HepG2 (cell line): Measurements from ENCODE around the gene BOD1L1. TPM values are rescaled to one million over a fixed set of nuclear protein-coding genes. Genes with fewer than 3 reads are reported as not detected.

Source experiments
- FOXO1 ChIP-seq: sonication (generic); formaldehyde crosslinking; IDR thresholded peaks from 2 replicates; pipeline ENCODE4 v1.4.0; 2020; ENCODE audit warnings: missing genetic modification reagents
- GLMP ChIP-seq: sonication (generic); formaldehyde crosslinking; IDR thresholded peaks from 2 replicates; pipeline ENCODE4 v1.9.0; 2021; ENCODE audit warnings: missing genetic modification reagents, mild to moderate bottlenecking, borderline replicate concordance
- ISL2 ChIP-seq: sonication (generic); formaldehyde crosslinking; IDR thresholded peaks from 2 replicates; pipeline ENCODE4 v1.5.0; 2020; ENCODE audit warnings: missing genetic modification reagents
- KLF16 ChIP-seq, 2 experiments: sonication (generic) in 1 of 2; formaldehyde crosslinking in 1 of 2; IDR thresholded peaks; 2 replicates each; pipeline versions ENCODE4 v1.6.1 to v1.8.0; 2016 to 2023; ENCODE audit warnings: missing genetic modification reagents in 2 of 2, missing compliant biosample characterization in 1 of 2
- NR2F6 ChIP-seq, 2 experiments: IDR thresholded peaks; 2 replicates each; pipeline ENCODE4 v1.6.1; 2016; ENCODE audit warnings: antibody characterized with exemption in 1 of 2, mild to moderate bottlenecking in 1 of 2
- PLRG1 ChIP-seq: fragments of 450-650 bp; conservative IDR thresholded peaks from 2 replicates; pipeline ENCODE4 v1.6.1; 2016
- SIN3B ChIP-seq: fragments of 150-350 bp; IDR thresholded peaks from 2 replicates; pipeline ENCODE4 v1.6.1; 2014; ENCODE audit warnings: low read length
- ZNF142 ChIP-seq: sonication (generic); formaldehyde crosslinking; IDR thresholded peaks from 2 replicates; pipeline ENCODE4 v1.4.0; 2020; ENCODE audit warnings: missing genetic modification reagents
- polyA plus RNA-seq, 8 experiments: library from polyadenylated mRNA; depleted of rRNA in 3 of 8; stranded (reverse) in 7 of 8; unstranded in 1 of 8; fragments of >200 nt; fragmentation: Illumina TruSeq in 4 of 8; extraction: Trizol in 4 of 8; gene quantifications; 2 replicates each; pipeline versions ENCODE4 v1.2.1 to v1.2.3, GENCODE V29; 2011 to 2016; ENCODE audit warnings: low read depth in 4 of 8, missing spikeins in 1 of 8, mixed read lengths in 1 of 8; ENCODE audit not compliant: insufficient read depth in 1 of 8
- total RNA-seq, 5 experiments: library from RNA; depleted of rRNA; stranded (reverse); fragments of >200 nt; fragmentation: Illumina TruSeq; extraction: Trizol; gene quantifications; 2 replicates each; pipeline ENCODE4 v1.2.3, GENCODE V29; 2016; ENCODE audit warnings: low read depth in 1 of 5
- TF ChIP-seq, protein P1 (sequence below), 2 experiments: fragments of 450-650 bp in 1 of 2; sonication (generic) in 1 of 2; formaldehyde crosslinking in 1 of 2; IDR thresholded peaks; 2 replicates each; pipeline versions ENCODE4 v1.6.1 to v1.8.0; 2016 to 2022; ENCODE audit warnings: antibody characterized with exemption in 1 of 2, mild to moderate bottlenecking in 1 of 2, missing genetic modification reagents in 1 of 2
- TF ChIP-seq, protein P2 (sequence below): IDR thresholded peaks from 2 replicates; pipeline ENCODE4 v1.6.1; 2016; ENCODE audit warnings: low read depth, control low read depth

Gene BOD1L1
- total and polyA plus RNA-seq, 2 of the 13 experiments (the other 11 are each of a cell fraction or from before 2014, with no cell fraction given) = 11.7 to 17.9 TPM

DNA sequence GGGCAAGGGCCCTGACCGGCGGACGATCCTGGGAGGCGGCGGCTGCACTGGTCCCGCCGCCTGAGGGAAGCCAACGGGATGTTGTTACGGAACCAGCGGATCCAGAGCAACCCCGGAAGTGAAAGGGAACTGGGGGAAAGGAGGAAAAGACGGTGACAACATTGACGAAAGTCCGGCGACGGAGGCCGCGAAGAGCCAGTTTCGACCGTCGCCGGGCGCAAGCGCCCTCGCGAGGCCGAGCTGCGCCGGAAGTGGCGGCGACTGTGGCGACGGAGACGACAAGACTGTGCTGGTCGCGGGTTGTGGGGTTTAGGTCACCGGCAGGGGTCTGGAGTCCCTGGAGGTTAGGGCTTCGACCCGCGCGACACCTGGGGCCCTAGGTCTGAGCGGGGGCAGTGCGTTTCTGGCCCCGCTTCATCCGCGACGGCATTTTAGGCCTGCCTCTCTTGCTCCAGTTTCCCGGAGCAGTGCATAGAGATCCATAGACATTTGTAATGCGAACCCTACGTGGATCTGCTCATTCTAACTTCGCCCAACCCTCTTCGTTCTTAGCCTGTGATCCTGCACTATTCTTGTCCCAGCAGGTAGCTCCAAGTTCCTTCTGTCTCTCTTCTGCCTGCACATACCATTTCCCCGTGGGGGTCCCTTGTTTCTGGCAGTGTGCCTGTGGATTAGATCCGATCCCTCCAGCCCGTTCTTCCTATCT, at the start of gene BOD1L1 (continued):
- TF ChIP-seq, protein P1, sequence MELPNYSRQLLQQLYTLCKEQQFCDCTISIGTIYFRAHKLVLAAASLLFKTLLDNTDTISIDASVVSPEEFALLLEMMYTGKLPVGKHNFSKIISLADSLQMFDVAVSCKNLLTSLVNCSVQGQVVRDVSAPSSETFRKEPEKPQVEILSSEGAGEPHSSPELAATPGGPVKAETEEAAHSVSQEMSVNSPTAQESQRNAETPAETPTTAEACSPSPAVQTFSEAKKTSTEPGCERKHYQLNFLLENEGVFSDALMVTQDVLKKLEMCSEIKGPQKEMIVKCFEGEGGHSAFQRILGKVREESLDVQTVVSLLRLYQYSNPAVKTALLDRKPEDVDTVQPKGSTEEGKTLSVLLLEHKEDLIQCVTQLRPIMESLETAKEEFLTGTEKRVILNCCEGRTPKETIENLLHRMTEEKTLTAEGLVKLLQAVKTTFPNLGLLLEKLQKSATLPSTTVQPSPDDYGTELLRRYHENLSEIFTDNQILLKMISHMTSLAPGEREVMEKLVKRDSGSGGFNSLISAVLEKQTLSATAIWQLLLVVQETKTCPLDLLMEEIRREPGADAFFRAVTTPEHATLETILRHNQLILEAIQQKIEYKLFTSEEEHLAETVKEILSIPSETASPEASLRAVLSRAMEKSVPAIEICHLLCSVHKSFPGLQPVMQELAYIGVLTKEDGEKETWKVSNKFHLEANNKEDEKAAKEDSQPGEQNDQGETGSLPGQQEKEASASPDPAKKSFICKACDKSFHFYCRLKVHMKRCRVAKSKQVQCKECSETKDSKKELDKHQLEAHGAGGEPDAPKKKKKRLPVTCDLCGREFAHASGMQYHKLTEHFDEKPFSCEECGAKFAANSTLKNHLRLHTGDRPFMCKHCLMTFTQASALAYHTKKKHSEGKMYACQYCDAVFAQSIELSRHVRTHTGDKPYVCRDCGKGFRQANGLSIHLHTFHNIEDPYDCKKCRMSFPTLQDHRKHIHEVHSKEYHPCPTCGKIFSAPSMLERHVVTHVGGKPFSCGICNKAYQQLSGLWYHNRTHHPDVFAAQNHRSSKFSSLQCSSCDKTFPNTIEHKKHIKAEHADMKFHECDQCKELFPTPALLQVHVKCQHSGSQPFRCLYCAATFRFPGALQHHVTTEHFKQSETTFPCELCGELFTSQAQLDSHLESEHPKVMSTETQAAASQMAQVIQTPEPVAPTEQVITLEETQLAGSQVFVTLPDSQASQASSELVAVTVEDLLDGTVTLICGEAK (IDR thresholded peaks at IDR 0.05) = peak; percentile 67
- TF ChIP-seq, protein P1 (CRISPR knock-in tag; IDR thresholded peaks at IDR 0.05) = peak; percentile 89
- peak; percentile 38; the same call in 1 of the 2 replicates for TF ChIP-seq ZNF142 (CRISPR knock-in tag)
- TF ChIP-seq, protein P2, sequence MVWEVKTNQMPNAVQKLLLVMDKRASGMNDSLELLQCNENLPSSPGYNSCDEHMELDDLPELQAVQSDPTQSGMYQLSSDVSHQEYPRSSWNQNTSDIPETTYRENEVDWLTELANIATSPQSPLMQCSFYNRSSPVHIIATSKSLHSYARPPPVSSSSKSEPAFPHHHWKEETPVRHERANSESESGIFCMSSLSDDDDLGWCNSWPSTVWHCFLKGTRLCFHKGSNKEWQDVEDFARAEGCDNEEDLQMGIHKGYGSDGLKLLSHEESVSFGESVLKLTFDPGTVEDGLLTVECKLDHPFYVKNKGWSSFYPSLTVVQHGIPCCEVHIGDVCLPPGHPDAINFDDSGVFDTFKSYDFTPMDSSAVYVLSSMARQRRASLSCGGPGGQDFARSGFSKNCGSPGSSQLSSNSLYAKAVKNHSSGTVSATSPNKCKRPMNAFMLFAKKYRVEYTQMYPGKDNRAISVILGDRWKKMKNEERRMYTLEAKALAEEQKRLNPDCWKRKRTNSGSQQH = peak; percentile 43; the same call in 1 of the 2 replicates
- TF ChIP-seq PLRG1 = no peak
- TF ChIP-seq GLMP (CRISPR knock-in tag) = no peak
- peak; percentile 83 for TF ChIP-seq FOXO1 (CRISPR knock-in tag)
- no peak for TF ChIP-seq NR2F6 (IDR thresholded peaks at IDR 0.05)
- peak; percentile 54; the same call in 1 of the 2 replicates for TF ChIP-seq NR2F6 (CRISPR knock-in tag; IDR thresholded peaks at IDR 0.05)
- peak; percentile 59; the same call in 1 of the 2 replicates for TF ChIP-seq SIN3B
- peak; percentile 81 for TF ChIP-seq ISL2 (CRISPR knock-in tag)
- TF ChIP-seq KLF16 (CRISPR knock-in tag; IDR thresholded peaks at IDR 0.05) = peak in 1 of 2 experiments; percentile 85; a peak in 2 of 4 replicates
